Activated CD8-positive, alpha-beta memory T cell treated with anti-CD3 and anti-CD28 coated beads, Interleukin-2, amount 50 U/mL, for 24 hours (primary cell): ENCODE measurements around the gene CCDC38.

Experiments
- DNase-seq: peaks from one replicate; pipeline ENCODE4 v3.0.0-alpha.2; 2020; ENCODE audit errors: extremely low read depth

The CCDC38 gene

GRCh38 chr12:95836630-95837239 lies 105.7 kb downstream of the CCDC38 start:
- DNase-seq = no peak

DNA sequence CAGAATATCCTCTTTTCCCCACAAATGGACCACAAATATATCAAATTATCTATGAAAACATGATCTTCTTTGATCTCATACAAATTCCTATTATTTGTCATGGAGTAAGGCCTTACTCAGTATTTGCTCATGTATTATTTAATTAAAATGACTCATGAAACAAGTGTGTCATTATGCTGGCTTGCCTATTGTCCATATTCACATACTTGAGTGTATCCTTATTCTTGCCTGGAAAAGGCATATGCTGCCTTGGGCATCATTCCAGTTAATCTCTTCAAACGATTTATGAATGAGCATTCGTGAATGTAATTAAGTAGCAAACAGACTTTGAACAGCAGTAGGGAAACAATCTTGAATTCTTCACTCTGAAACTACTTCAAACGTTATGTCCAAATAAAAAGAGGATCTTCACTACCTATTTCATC lies 106.2 kb downstream of the CCDC38 start:
- no peak for DNase-seq

GRCh38 chr12:95834572-95834971 lies 107.8 kb downstream of the CCDC38 start:
- DNase-seq = no peak

- DNase-seq = no peak
Measured at GRCh38 chr12:95830335-95831089, 111.9 kb downstream of the CCDC38 start.

- DNase-seq = no peak
Measured at GRCh38 chr12:95829395-95829794, 113.0 kb downstream of the CCDC38 start.

DNA sequence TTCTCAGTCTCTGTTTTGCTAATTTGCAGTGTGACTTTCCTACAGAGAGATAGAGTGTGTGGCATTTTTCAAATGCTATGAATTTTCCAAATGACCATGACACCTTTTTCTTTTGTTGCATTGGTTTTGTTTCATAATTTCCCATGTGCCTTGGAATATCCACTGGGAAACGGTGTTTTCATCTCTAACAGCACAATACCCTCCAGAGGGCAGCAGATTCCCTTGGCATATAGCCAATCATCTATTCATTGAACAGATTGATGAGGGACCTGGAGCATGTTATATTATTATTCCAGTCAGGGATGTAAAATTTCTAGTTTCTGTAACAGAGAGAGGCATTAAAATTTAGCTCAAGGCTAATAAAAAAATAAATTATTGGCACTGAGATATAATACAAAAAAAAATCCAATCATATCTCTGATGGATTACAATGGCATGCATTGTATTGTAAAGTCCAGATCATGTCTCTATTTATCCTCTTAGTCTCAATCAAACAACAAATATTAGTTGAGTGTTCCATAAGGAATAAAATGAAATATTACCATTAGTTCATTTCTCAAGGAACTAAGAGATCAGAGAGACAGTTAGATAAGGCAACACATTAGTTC lies 122.2 kb downstream of the CCDC38 start:
- DNase-seq = no peak
